ENCODE measurements around the gene GSDMA. TPM values are rescaled to one million over a fixed set of nuclear protein-coding genes. Genes with fewer than 3 reads are reported as not detected.

GSDMA gene
- total and polyA plus RNA-seq, 10 of the 15 experiments (the other 5 are each of a cell fraction or from before 2014, with no cell fraction given), result 0.04 to 0.11 TPM; not detected in 8

DNA sequence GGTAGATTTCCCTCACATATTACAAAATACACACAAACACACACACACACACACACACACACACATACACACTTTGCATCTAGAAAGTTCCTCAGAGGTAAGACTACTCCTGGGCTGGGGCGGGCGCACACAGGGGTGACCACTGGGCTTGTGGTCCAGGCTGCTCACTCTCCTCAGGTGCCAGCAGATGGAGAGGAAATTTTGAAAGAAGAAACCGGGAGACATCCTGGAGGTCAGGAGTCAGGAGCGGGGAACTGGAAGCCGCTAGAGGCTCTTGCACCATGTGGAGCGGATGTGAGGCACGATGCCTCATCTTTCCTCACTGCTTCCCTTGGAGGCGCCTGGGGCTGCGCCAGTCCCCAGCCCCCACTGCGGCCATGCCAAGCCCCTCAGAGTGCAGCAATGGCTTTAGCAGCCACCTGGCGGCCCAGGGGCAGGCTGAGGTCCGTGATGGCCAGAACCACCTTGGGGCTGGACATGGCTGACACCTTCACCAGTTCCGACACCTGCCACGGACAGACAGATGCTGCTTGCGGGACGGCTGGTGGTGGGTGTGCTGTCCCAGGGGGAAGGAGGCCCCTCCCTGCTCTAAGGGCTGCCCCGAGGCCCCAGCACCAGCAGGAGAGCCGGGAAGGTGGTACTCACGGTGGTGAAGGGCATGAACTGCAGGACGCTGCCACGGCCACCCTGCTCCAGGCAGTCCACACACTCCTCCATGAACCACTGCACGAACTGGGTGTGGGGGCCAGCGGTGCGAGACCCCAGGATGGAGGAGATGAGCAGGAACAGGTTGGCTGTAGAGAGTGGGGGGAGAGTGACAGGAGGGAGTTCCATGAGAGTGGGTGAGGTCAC, 56.6 kb downstream of the GSDMA start:
- Histone ChIP-seq H3K4me2 (ENCODE audit: control insufficient read depth, insufficient read depth) (no peak overlapping the region), H3K9me3 (replicated peaks; ENCODE audit: control insufficient read depth, insufficient read depth, low read length) (no peaks in the 10 kb centered on the region), H3K27ac (ENCODE audit: control insufficient read depth, insufficient read depth) (no peak overlapping the region), H3K27me3 (replicated peaks in 1 of 2; ENCODE audit: control insufficient read depth in 2 of 2, insufficient read depth in 2 of 2, low read length in 1 of 2) (no peaks in the 10 kb centered on the region), H3K4me1 (ENCODE audit: control insufficient read depth, insufficient read depth, low read length) (peaks cover 8% of the 10 kb centered on the region), H3K9ac (ENCODE audit: control insufficient read depth, insufficient read depth, low read length) (no peak overlapping the region), H3K36me3 (ENCODE audit: control insufficient read depth in 2 of 2, insufficient read depth in 2 of 2, low read length in 1 of 2) (peaks cover 4 to 10% of the 10 kb centered on the region in 2 experiments; a peak in 3 of 4 replicates), H3K79me2 (ENCODE audit: control insufficient read depth, insufficient read depth, low read length) (no peaks in the 10 kb centered on the region), H3K4me3 (no peak overlapping the region), H2AFZ (ENCODE audit: control insufficient read depth, low read depth, low read length) (no peak overlapping the region), H4K20me1 (ENCODE audit: control insufficient read depth, insufficient read depth) (no peaks in the 10 kb centered on the region)
- in situ Hi-C loops (cut with MboI), result loop anchor here (25.0 kb wide), 1 partner anchor 268 kb away; the partner anchor contains the start of gene CDC6
- 89% methylated on average over 23 of the region's 24 CpGs for WGBS (ENCODE audit: insufficient coverage, insufficient replicate concordance, low lambda C conversion rate, missing lambda C conversion rate)
- FAIRE-seq (no peak), ATAC-seq (no peak), DNase-seq (ENCODE audit: low read depth, low spot score) (no peak)
- TSS peak; percentile 67 for BruUV-seq (replicated peaks)
- ChIA-PET POLR2A (interaction anchor here (0.5 kb wide), 2 partner anchors 24 to 255 kb away, joined by 6 to 9 read pairs; no protein-coding TSS in a partner anchor), CTCF (interaction anchor here (0.8 to 2.6 kb wide), 3 partner anchors 8 to 164 kb away, joined by 3 to 10 read pairs (median 8); no protein-coding TSS in a partner anchor), SMC1A (ENCODE audit: uncharacterized antibody, unreplicated experiment) (no interaction called here), RAD21 (ENCODE audit: unreplicated experiment) (no interaction called here)
- TF ChIP-seq NFIC (IDR thresholded peaks at IDR 0.05; ENCODE audit: low read depth, low read length), result no peak
- no peak for TF ChIP-seq RUNX3 (IDR thresholded peaks at IDR 0.05; ENCODE audit: low read length)
- TF ChIP-seq, protein P1, sequence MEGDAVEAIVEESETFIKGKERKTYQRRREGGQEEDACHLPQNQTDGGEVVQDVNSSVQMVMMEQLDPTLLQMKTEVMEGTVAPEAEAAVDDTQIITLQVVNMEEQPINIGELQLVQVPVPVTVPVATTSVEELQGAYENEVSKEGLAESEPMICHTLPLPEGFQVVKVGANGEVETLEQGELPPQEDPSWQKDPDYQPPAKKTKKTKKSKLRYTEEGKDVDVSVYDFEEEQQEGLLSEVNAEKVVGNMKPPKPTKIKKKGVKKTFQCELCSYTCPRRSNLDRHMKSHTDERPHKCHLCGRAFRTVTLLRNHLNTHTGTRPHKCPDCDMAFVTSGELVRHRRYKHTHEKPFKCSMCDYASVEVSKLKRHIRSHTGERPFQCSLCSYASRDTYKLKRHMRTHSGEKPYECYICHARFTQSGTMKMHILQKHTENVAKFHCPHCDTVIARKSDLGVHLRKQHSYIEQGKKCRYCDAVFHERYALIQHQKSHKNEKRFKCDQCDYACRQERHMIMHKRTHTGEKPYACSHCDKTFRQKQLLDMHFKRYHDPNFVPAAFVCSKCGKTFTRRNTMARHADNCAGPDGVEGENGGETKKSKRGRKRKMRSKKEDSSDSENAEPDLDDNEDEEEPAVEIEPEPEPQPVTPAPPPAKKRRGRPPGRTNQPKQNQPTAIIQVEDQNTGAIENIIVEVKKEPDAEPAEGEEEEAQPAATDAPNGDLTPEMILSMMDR (IDR thresholded peaks at IDR 0.05 in 2 of 3, conservative IDR thresholded peaks at IDR 0.05 in 1 of 3; ENCODE audit: control insufficient read depth in 2 of 3, extremely low read depth in 1 of 3, insufficient read depth in 1 of 3, low read depth in 3 of 3, low read length in 3 of 3), result 0 out of 6 replicates have a peak, but pooled peaks of 1 of the 3 experiments have one; percentile 9
- intact Hi-C loops (cut with micrococcal nuclease; ENCODE audit: unreplicated experiment), result no loop called here

Data from GM12878 (cell line).